LNCAP (cell line): ENCODE data around the gene TRH.

Experiments used
- TF ChIP-seq, protein P1 (sequence below): fragments of 450-650 bp; IDR thresholded peaks from 2 replicates; pipeline ENCODE4 v1.5.1; 2017; ENCODE audit warnings: mild to moderate bottlenecking

TRH gene

DNA sequence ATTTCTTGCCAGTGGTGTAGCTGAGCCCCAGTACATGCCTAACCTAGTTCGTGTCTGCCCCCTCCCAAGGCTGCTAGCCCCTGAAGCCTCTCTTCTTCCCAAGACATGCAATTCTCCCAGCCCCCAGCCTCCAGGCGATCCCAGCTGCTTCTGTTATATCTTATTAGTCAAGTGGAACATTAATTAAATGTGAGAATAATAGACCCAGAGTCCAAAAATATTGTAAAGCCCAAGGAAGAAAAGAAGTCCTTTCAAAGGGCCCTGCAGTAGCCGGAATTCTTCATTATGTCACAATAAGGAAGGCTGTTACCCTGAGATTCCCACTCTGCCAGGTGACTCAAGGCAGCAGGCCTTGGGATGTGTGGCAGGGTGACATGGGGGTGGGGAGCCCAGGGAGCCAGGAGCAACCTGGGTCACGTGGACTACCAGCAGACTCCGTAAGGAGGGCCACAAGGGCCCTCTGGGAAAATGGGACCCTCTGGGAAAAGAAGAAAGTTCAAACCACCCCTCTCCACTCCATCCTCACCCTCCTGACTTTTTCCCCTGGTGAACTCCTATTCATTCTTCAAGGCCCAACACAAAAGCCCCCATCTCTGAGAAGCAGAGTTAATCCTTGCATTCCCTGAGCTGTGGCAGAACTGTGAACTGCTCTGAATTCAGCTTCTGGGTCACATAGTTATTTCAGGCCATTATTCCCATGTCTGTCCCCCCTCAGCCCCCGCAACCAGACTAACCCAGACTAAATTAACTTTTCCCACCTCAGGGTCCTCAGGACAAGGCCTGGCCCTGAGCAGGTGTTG lies 21.8 kb upstream of the TRH start:
- TF ChIP-seq, protein P1, sequence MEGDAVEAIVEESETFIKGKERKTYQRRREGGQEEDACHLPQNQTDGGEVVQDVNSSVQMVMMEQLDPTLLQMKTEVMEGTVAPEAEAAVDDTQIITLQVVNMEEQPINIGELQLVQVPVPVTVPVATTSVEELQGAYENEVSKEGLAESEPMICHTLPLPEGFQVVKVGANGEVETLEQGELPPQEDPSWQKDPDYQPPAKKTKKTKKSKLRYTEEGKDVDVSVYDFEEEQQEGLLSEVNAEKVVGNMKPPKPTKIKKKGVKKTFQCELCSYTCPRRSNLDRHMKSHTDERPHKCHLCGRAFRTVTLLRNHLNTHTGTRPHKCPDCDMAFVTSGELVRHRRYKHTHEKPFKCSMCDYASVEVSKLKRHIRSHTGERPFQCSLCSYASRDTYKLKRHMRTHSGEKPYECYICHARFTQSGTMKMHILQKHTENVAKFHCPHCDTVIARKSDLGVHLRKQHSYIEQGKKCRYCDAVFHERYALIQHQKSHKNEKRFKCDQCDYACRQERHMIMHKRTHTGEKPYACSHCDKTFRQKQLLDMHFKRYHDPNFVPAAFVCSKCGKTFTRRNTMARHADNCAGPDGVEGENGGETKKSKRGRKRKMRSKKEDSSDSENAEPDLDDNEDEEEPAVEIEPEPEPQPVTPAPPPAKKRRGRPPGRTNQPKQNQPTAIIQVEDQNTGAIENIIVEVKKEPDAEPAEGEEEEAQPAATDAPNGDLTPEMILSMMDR, result no peak

DNA sequence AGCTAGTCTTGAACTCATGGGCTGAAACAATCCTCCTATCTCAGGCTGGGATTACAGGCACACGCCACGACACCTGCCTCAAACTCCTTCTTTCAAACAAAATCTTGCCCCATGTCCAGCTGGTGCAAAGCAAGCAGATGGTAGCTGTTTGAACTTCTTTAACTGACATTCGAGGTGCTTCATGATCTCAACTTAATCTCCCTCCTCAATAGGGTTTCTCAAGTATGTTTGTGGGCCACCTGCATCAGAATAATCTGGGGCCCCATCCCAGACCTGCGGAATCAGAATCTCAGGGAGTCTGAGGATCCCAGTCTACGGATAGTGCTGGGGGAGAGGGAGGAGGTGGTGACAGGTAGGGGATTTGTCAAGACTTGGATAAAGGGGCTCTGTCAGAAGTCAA lies 20.9 kb upstream of the TRH start:
- TF ChIP-seq, protein P1, result no peak

DNA sequence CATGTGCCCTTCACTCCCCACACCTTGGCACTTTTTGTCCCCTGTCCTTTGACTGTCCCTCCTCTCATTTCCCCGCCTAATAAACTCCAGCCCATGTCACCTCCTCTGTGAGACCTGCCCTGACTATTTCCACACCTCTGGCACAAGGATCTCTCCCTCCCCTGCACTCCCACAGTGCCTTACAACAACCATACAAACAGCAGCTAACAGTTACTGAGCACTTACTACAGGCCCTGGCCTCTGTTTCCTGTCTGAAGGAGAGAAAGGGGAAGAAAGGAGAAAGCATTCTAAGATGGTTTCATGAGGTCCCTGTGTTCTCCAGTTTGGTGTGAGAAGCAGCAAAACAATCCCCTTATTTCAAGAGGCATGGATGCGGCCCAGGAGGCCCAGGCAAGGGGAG lies 20.0 kb upstream of the TRH start:
- TF ChIP-seq, protein P1, result no peak

DNA sequence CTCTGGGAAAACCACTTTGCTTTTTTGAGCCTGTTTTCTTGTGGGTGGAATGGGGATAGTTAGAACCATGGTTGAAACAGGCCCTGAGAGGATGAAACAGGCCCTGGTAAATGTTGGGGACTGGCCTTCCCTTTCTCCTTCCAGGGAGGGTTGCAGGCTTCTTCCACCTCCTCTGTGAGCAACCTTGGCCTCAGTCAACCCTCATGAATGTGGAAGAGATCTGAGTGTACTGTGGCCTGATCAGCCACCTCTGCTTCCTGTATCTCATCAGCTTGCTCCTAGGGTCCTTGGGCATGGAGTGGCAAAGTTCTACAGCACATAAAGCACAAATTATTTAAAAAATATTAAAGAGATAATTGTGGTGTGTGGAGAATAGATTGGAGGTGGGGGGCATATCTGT lies 17.6 kb upstream of the TRH start:
- TF ChIP-seq, protein P1, result no peak

DNA sequence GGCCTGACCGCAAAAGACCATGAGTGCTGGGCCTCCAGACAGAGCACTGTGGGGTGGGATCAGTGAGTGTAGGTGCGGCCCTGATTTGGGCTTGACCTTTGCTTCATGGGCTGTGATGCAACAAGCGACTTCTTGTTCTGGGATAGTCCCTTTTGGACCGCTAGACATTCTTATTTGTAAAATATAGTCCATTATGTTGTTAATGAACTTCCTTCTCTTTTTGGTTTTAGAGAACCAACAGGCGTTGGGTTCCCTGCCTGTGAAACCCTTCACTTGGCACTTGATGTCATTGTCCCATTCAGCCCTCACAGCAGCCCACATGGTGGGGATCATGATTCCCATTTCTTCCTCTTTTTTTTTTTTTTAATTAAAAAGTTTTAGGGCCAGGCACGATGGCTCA lies 15.8 kb upstream of the TRH start:
- TF ChIP-seq, protein P1, result no peak

DNA sequence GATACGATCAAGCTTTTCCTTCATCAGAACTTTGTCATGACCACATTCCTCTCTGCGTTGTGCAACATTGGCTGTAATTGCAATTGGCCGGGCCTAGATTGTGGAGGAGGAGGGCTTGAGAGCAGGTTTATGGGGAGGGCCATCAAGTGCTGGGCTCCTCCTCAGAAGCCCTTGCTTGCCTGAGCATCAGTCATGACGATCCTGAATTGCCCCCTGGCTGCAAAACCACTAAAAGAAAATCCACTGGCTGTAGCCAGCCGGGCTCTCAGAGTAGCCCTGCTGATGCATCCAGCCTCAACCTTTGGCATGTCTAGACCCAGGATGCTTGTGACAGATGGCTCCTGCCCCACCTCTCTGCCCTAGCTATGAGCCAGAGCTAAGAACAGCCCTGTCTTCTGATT lies 13.4 kb upstream of the TRH start:
- TF ChIP-seq, protein P1, result no peak

DNA sequence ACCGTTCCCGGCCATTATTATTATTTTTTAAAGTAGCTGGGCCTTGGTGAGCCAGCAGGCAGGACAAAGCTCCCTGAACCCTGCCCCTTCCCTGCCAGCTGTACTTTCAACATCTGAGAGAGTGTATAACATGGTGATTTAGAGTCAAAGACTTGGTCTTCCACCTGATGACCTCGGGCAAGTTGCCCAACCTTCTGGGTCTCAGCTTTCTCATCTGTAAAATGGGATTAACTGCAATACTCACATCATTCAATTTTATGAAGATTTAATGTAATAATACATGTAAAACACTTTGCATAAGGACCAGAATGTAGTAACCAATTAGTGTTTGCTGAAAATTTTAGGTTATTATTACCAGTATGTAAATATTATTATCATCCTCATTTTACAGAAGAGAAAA lies 11.9 kb upstream of the TRH start:
- TF ChIP-seq, protein P1, result no peak

DNA sequence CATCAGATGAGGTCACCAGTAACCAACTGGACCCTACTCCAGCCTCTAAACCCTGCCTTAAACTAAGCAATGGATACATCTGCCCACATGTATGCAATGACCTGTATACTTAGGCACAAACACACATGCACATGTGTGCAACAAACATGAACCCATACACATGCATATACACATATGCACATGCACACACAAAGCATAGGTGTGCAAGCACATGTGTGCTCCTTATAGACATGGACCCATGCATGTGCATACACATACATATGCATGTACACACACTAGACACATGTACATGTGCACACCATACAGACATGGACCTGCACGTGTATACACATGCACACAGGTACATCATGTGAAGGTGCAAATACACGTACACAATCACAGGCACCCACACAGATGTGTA lies 8.6 kb upstream of the TRH start:
- TF ChIP-seq, protein P1, result no peak
